T-cell (primary cell): ENCODE results near the gene GNB2. TPM values are rescaled to one million over a fixed set of nuclear protein-coding genes. Genes with fewer than 3 reads are reported as not detected.

Experiments
- ATAC-seq, 4 experiments: fragments of 200-7000 bp in 3 of 4; fragments of 150-1000 bp in 1 of 4; cut with Tn5 transposase; replicated peaks in 1 of 4; 1 replicate in 3 of 4; 2 replicates in 1 of 4; pipeline ENCODE4 v1.10.0; 2021; ENCODE audit warnings: moderate library complexity in 3 of 4, mild to moderate bottlenecking in 2 of 4, moderate number of reproducible peaks in 1 of 4
- CTCF ChIA-PET, 2 donors: fragments of 300-600 bp; sonication (Branson Sonifier 250); formaldehyde crosslinking; loops; one replicate each; lab custom pipeline; 2022; ENCODE audit warnings: antibody characterized with exemption in 2 of 2; lab: Charles Lee
- POLR2A ChIA-PET, 2 donors: fragments of 300-600 bp; sonication (Branson Sonifier 250); formaldehyde crosslinking; loops; one replicate each; lab custom pipeline; 2022; ENCODE audit warnings: antibody characterized with exemption in 2 of 2; lab: Charles Lee
- DNase-seq, 35 experiments: peaks; one replicate each; pipeline versions ENCODE4 v3.0.0 to v3.0.0-alpha.2; 2013 to 2023
- H3K27ac ChIP-seq: one replicate; pipeline ENCODE4 v1.5.1; 2013; ENCODE audit warnings: low read length
- H3K27me3 ChIP-seq, 2 experiments: replicated peaks in 1 of 2; 1 replicate in 1 of 2; 2 replicates in 1 of 2; pipeline versions ENCODE4 v1.6.1 to v1.7.0; 2013; ENCODE audit warnings: low read length in 1 of 2, mixed read lengths in 1 of 2; ENCODE audit not compliant: control insufficient read depth in 2 of 2, insufficient read depth in 2 of 2; ENCODE audit errors: extremely low read depth in 1 of 2
- H3K36me3 ChIP-seq, 2 donors: 1 replicate in 1 of 2; 2 replicates in 1 of 2; pipeline versions ENCODE4 v1.6.1 to v1.7.0; 2013; ENCODE audit warnings: low read length in 1 of 2; ENCODE audit not compliant: control insufficient read depth in 2 of 2, insufficient read depth in 1 of 2; ENCODE audit errors: extremely low read depth in 1 of 2
- H3K4me1 ChIP-seq, 2 experiments: 1 replicate in 1 of 2; 2 replicates in 1 of 2; pipeline versions ENCODE4 v1.6.1 to v1.7.0; 2013; ENCODE audit warnings: low read length in 2 of 2, mixed read lengths in 1 of 2; ENCODE audit not compliant: insufficient read depth in 2 of 2, control insufficient read depth in 1 of 2; ENCODE audit errors: extremely low read depth in 1 of 2
- H3K4me3 ChIP-seq, 2 donors: 1 replicate in 1 of 2; 2 replicates in 1 of 2; pipeline versions ENCODE4 v1.5.1 to v1.7.0; 2013; ENCODE audit warnings: mild to moderate bottlenecking in 2 of 2, low read length in 1 of 2, moderate library complexity in 1 of 2; ENCODE audit not compliant: control insufficient read depth in 1 of 2; ENCODE audit errors: extremely low read depth in 1 of 2
- H3K9me3 ChIP-seq: 2 replicates; pipeline ENCODE4 v1.7.0; 2013
- H3K27ac Mint-ChIP-seq, 2 donors: one replicate each; pipeline ENCODE4 v1.8.0; 2020 to 2021; ENCODE audit warnings: mild to moderate bottlenecking in 2 of 2, mixed read lengths in 2 of 2
- H3K27me3 Mint-ChIP-seq, 2 donors: one replicate each; pipeline ENCODE4 v1.8.0; 2021 to 2022; ENCODE audit warnings: mixed read lengths in 2 of 2
- H3K36me3 Mint-ChIP-seq: one replicate; pipeline ENCODE4 v1.8.0; 2021; ENCODE audit warnings: mixed read lengths
- H3K4me1 Mint-ChIP-seq, 3 donors: one replicate each; pipeline ENCODE4 v1.8.0; 2020 to 2022; ENCODE audit warnings: mixed read lengths in 3 of 3, mild to moderate bottlenecking in 1 of 3
- H3K4me3 Mint-ChIP-seq, 3 donors: one replicate each; pipeline ENCODE4 v1.8.0; 2020 to 2022; ENCODE audit warnings: mild to moderate bottlenecking in 3 of 3, mixed read lengths in 3 of 3, moderate library complexity in 3 of 3
- H3K9me3 Mint-ChIP-seq, 3 donors: one replicate each; pipeline ENCODE4 v1.8.0; 2020 to 2022; ENCODE audit warnings: mixed read lengths in 3 of 3
- WGBS: methylation state at CpG from one replicate; pipeline ENCODE4 v1.1.5; 2013; ENCODE audit warnings: missing lambda C conversion rate; ENCODE audit not compliant: insufficient coverage; 5-methylcytosine and 5-hydroxymethylcytosine counted together
- total RNA-seq, 35 experiments: library from RNA in 6 of 35; stranded (reverse) in 6 of 35; fragments of 120-200 nt in 1 of 35; gene quantifications; one replicate each; pipeline versions ENCODE4 v1.2.1 to v1.2.4 and lab custom pipeline; 2013 to 2026

The GNB2 gene
- total RNA-seq, 5 donors from 2014 or later (not counting 1 experiment from before 2014, with no cell fraction given), result 101 to 175 (median 153) TPM

GRCh38 chr7:100629117-100629716, 44.3 kb upstream of the GNB2 start:
- peak in 3 of 35 experiments; percentile 16 to 38 (median 20) for DNase-seq
- H3K4me3 Mint-ChIP-seq, result no peak overlapping the region

GRCh38 chr7:100630066-100630465, 43.5 kb upstream of the GNB2 start:
- Mint-ChIP-seq H3K4me3 (no peak overlapping the region), H3K9me3 (no peaks in the 10 kb centered on the region), H3K4me1 (peaks cover 38 to 54% (median 48%) of the 10 kb centered on the region in 3 donors), H3K27ac (peak overlapping the region; percentile 11 to 28), H3K36me3 (no peaks in the 10 kb centered on the region), H3K27me3 (no peaks in the 10 kb centered on the region)
- ChIA-PET POLR2A (interaction anchor here in 1 of 2 donors (0.5 kb wide), 1 partner anchor 150 kb away, joined by 5 read pairs; no protein-coding TSS in a partner anchor), CTCF (interaction anchor here (0.6 to 1.6 kb wide), 3 partner anchors 10 to 61 kb away, joined by 3 to 4 read pairs (median 3); no protein-coding TSS in a partner anchor)
- Histone ChIP-seq H3K27ac (no peak overlapping the region), H3K27me3 (peaks cover 0 to 20% of the 10 kb centered on the region in 2 experiments), H3K36me3 (no peaks in the 10 kb centered on the region), H3K4me3 (no peak overlapping the region), H3K9me3 (no peaks in the 10 kb centered on the region), H3K4me1 (peaks cover 5 to 53% of the 10 kb centered on the region in 2 experiments)
- no peak for DNase-seq
- no peak for ATAC-seq
- 90% methylated on average over 2 of the region's 4 CpGs for WGBS

More at GRCh38 chr7:100629117-100629716, 44.3 kb upstream of the GNB2 start:
- Histone ChIP-seq H3K4me3 (no peak overlapping the region), H3K27ac (no peak overlapping the region), H3K4me1 (peaks cover 5 to 52% of the 10 kb centered on the region in 2 experiments), H3K9me3 (no peaks in the 10 kb centered on the region), H3K27me3 (peaks cover 0 to 20% of the 10 kb centered on the region in 2 experiments), H3K36me3 (no peaks in the 10 kb centered on the region)
- Mint-ChIP-seq H3K4me1 (peaks cover 39 to 57% (median 50%) of the 10 kb centered on the region in 3 donors), H3K27me3 (no peaks in the 10 kb centered on the region), H3K27ac (peak overlapping the region; percentile 48 to 69), H3K36me3 (no peaks in the 10 kb centered on the region), H3K9me3 (no peaks in the 10 kb centered on the region)
- 95% methylated on average over 9 of the region's 11 CpGs for WGBS
- ChIA-PET CTCF (interaction anchor here in 1 of 2 donors (1.6 kb wide), 1 partner anchor 62 kb away, joined by 4 read pairs; no protein-coding TSS in a partner anchor), POLR2A (no interaction called here)
- no peak for ATAC-seq

GRCh38 chr7:100632951-100633717, 40.4 kb upstream of the GNB2 start:
- Histone ChIP-seq H3K36me3 (no peaks in the 10 kb centered on the region), H3K27me3 (peaks cover 0 to 25% of the 10 kb centered on the region in 2 experiments), H3K27ac (no peak overlapping the region), H3K4me3 (peak overlapping the region; percentile 65 to 66), H3K4me1 (peaks cover 0 to 29% of the 10 kb centered on the region in 2 experiments), H3K9me3 (no peaks in the 10 kb centered on the region)
- peak; percentile 72 to 80 (median 76) for ATAC-seq
- Mint-ChIP-seq H3K27me3 (no peaks in the 10 kb centered on the region), H3K27ac (peak overlapping the region; percentile 74 to 84), H3K4me1 (peaks cover 19 to 34% (median 28%) of the 10 kb centered on the region in 3 donors), H3K9me3 (no peaks in the 10 kb centered on the region), H3K4me3 (peak overlapping the region; percentile 77 to 82 (median 80)), H3K36me3 (peaks cover 3% of the 10 kb centered on the region)
- DNase-seq, result peak in 26 of 35 experiments; percentile 16 to 72 (median 42)
- 3% methylated on average over 69 of the region's 72 CpGs for whole genome bisulfite sequencing
- ChIA-PET CTCF (interaction anchor here (0.6 to 1.2 kb wide), 11 partner anchors 15 to 988 kb away, joined by 3 to 9 read pairs (median 4); partner anchors contain the start of genes MOSPD3 (in 2 of the 2), FBXO24 (in 1 of the 2), GNB2 (in 1 of the 2) and LRCH4 (in 1 of the 2)), POLR2A (interaction anchor here in 1 of 2 donors (0.6 kb wide), 1 partner anchor 20 kb away, joined by 3 read pairs; no protein-coding TSS in a partner anchor)

- H3K36me3 Mint-ChIP-seq, result peaks cover 3% of the 10 kb centered on the region
- no peak overlapping the region for H3K4me3 Mint-ChIP-seq
- ATAC-seq, result no peak
- H3K9me3 Mint-ChIP-seq, result no peaks in the 10 kb centered on the region
- H3K9me3 ChIP-seq, result no peaks in the 10 kb centered on the region
- H3K36me3 ChIP-seq, result no peaks in the 10 kb centered on the region
- H3K27me3 Mint-ChIP-seq, result peaks cover 0 to 3% of the 10 kb centered on the region in 2 donors
- H3K4me3 ChIP-seq, result no peak overlapping the region
- no peak overlapping the region for H3K27ac ChIP-seq
- no peak overlapping the region for H3K27ac Mint-ChIP-seq
- H3K4me1 Mint-ChIP-seq, result peaks cover 0 to 3% (median 0%) of the 10 kb centered on the region in 3 donors
- 92% methylated on average over 14 of the region's 17 CpGs for WGBS
- H3K4me1 ChIP-seq, result peaks cover 0 to 2% of the 10 kb centered on the region in 2 experiments
- H3K27me3 ChIP-seq, result peaks cover 0 to 25% of the 10 kb centered on the region in 2 experiments
- no peak for DNase-seq
- POLR2A ChIA-PET, result no interaction called here
- CTCF ChIA-PET, result no interaction called here
These were observed 33.5 kb upstream of the GNB2 start for GRCh38 chr7:100639995-100640516.

GRCh38 chr7:100640517-100641440, 32.8 kb upstream of the GNB2 start:
- ChIA-PET POLR2A (no interaction called here), CTCF (no interaction called here)
- peaks cover 0 to 24% of the 10 kb centered on the region in 2 experiments for H3K27me3 ChIP-seq
- H3K9me3 ChIP-seq, result no peaks in the 10 kb centered on the region
- Mint-ChIP-seq H3K27ac (no peak overlapping the region), H3K4me1 (peaks cover 0 to 3% (median 0%) of the 10 kb centered on the region in 3 donors), H3K27me3 (peaks cover 0 to 5% of the 10 kb centered on the region in 2 donors), H3K4me3 (no peak overlapping the region), H3K36me3 (peaks cover 3% of the 10 kb centered on the region), H3K9me3 (no peaks in the 10 kb centered on the region)
- H3K36me3 ChIP-seq, result no peaks in the 10 kb centered on the region
- ATAC-seq, result no peak
- peaks cover 0 to 2% of the 10 kb centered on the region in 2 experiments for H3K4me1 ChIP-seq
- no peak overlapping the region for H3K4me3 ChIP-seq
- DNase-seq, result no peak
- 92% methylated on average over 12 of the region's 24 CpGs for WGBS
- no peak overlapping the region for H3K27ac ChIP-seq
